HCT116 (cell line): ENCODE data around the gene FAM110C. TPM values are rescaled to one million over a fixed set of nuclear protein-coding genes. Genes with fewer than 3 reads are reported as not detected.

Source experiments
- ATAC-seq: fragments of 200-7000 bp; cut with Tn5 transposase; 2 replicates; pipeline ENCODE4 v1.9.1; 2020; ENCODE audit warnings: mild to moderate bottlenecking, moderate library complexity
- BruUV-seq: library from RNA; stranded (reverse); fragments of 400-500 nt; replicated peaks from 2 replicates; lab custom pipeline; 2021; lab: Mats Ljungman, UMichigan
- CTCF ChIA-PET: fragments of 300-600 bp; sonication (Branson Sonifier 250); formaldehyde crosslinking; loops from one replicate; lab custom pipeline; 2021; ENCODE audit warnings: antibody characterized with exemption; lab: Charles Lee
- POLR2A ChIA-PET: fragments of 300-600, 350-600 bp; sonication (Branson Sonifier 250); formaldehyde crosslinking; loops from one replicate; lab custom pipeline; 2021; ENCODE audit warnings: antibody characterized with exemption; lab: Charles Lee
- RAD21 ChIA-PET, 2 experiments: fragments of 300-600 bp; sonication (Branson Sonifier 250); formaldehyde crosslinking; loops; one replicate each; lab custom pipeline; 2023; ENCODE audit warnings: low total read pairs in 2 of 2; ENCODE audit not compliant: uncharacterized antibody in 2 of 2, unreplicated experiment in 2 of 2, low non-redundant PET in 1 of 2; lab: Charles Lee
- DNase-seq: peaks from one replicate; pipeline ENCODE4 v3.0.0-alpha.2; 2010; ENCODE audit warnings: low read depth, low spot score
- H2AFZ ChIP-seq: fragments of 200-600 bp; shearing (Covaris generic), sonication (generic); 2 replicates; pipeline ENCODE4 v1.6.1; 2017; ENCODE audit warnings: low read depth, mixed run types, mixed read lengths, antibody characterized with exemption, low read length; ENCODE audit not compliant: poor library complexity, severe bottlenecking
- H3K27ac ChIP-seq: 2 replicates; pipeline ENCODE4 v1.5.1; 2012; ENCODE audit warnings: low read depth, low read length
- H3K27me3 ChIP-seq: fragments of 200-600 bp; sonication (generic); 2 replicates; pipeline ENCODE4 v1.6.1; 2016; ENCODE audit warnings: mixed run types, low read length, mixed read lengths; ENCODE audit not compliant: insufficient read depth
- H3K36me3 ChIP-seq, 2 experiments: fragments of 200-500 bp in 1 of 2; fragments of 200-600 bp in 1 of 2; sonication (Bioruptor generic) in 1 of 2; sonication (generic) in 1 of 2; 2 replicates each; pipeline versions ENCODE4 v1.5.1 to v1.6.1; 2014 to 2016; ENCODE audit warnings: low read length in 2 of 2, inconsistent platforms in 1 of 2, mixed read lengths in 1 of 2, mixed run types in 1 of 2; ENCODE audit not compliant: insufficient read depth in 2 of 2, control insufficient read depth in 1 of 2
- H3K4me1 ChIP-seq, 2 experiments: fragments of 200-600 bp in 1 of 2; sonication (generic) in 1 of 2; 2 replicates each; pipeline versions ENCODE4 v1.5.1 to v1.6.1; 2012 to 2017; ENCODE audit warnings: low read length in 2 of 2, inconsistent platforms in 1 of 2, mild to moderate bottlenecking in 1 of 2, mixed read lengths in 1 of 2, mixed run types in 1 of 2, moderate library complexity in 1 of 2; ENCODE audit not compliant: insufficient read depth in 2 of 2, control insufficient read depth in 1 of 2
- H3K4me2 ChIP-seq: fragments of 200-600 bp; sonication (generic); 2 replicates; pipeline ENCODE4 v1.6.1; 2017; ENCODE audit warnings: mixed run types, low read length, mixed read lengths
- H3K4me3 ChIP-seq, 2 experiments: fragments of 200-600 bp in 1 of 2; sonication (generic) in 1 of 2; replicated peaks in 1 of 2; 2 replicates each; pipeline ENCODE4 v1.5.1; 2011 to 2016; ENCODE audit warnings: low read length in 2 of 2, control low read depth in 1 of 2, low read depth in 1 of 2, mild to moderate bottlenecking in 1 of 2, mixed read lengths in 1 of 2, mixed run types in 1 of 2
- H3K79me2 ChIP-seq: fragments of 200-600 bp; sonication (generic); 2 replicates; pipeline ENCODE4 v1.6.1; 2017; ENCODE audit warnings: mild to moderate bottlenecking, mixed run types, low read length, moderate library complexity, mixed read lengths; ENCODE audit not compliant: insufficient read depth
- H3K9ac ChIP-seq: fragments of 200-600 bp; sonication (generic); 2 replicates; pipeline ENCODE4 v1.6.1; 2016; ENCODE audit warnings: low read length, mixed read lengths
- H3K9me2 ChIP-seq: fragments of 200-600 bp; sonication (generic), shearing (Covaris generic); 2 replicates; pipeline ENCODE4 v1.6.1; 2017; ENCODE audit warnings: mixed run types, mild to moderate bottlenecking, moderate library complexity; ENCODE audit not compliant: insufficient read depth
- H3K9me3 ChIP-seq, 2 experiments: fragments of 200-500 bp in 1 of 2; fragments of 200-600 bp in 1 of 2; sonication (Bioruptor generic) in 1 of 2; sonication (generic) in 1 of 2; 2 replicates each; pipeline ENCODE4 v1.6.1; 2014 to 2017; ENCODE audit warnings: low read length in 2 of 2, mixed read lengths in 2 of 2, inconsistent platforms in 1 of 2, low read depth in 1 of 2, mild to moderate bottlenecking in 1 of 2, mixed run types in 1 of 2, moderate library complexity in 1 of 2; ENCODE audit not compliant: control insufficient read depth in 1 of 2, insufficient read depth in 1 of 2
- H4K20me1 ChIP-seq: fragments of 200-600 bp; sonication (generic), shearing (Covaris generic); 2 replicates; pipeline ENCODE4 v1.6.1; 2017; ENCODE audit warnings: mixed run types, mild to moderate bottlenecking, moderate library complexity; ENCODE audit not compliant: insufficient read depth
- CBX3 ChIP-seq: IDR thresholded peaks from 2 replicates; pipeline ENCODE4 v1.6.1; 2012; ENCODE audit warnings: low read depth
- EZH2phosphoT487 ChIP-seq: fragments of 200-600 bp; IDR thresholded peaks from 2 replicates; pipeline ENCODE4 v1.6.1; 2018; ENCODE audit warnings: antibody characterized with exemption, borderline replicate concordance
- RAD21 ChIP-seq: IDR thresholded peaks from 2 replicates; pipeline ENCODE4 v1.6.1; 2012; ENCODE audit warnings: low read depth, mild to moderate bottlenecking
- REST ChIP-seq: IDR thresholded peaks from 2 replicates; pipeline ENCODE4 v1.6.1; 2012; ENCODE audit warnings: low read depth
- YY1 ChIP-seq: IDR thresholded peaks from 2 replicates; pipeline ENCODE4 v1.6.1; 2011; ENCODE audit warnings: low read length, low read depth, moderate library complexity, mild to moderate bottlenecking; ENCODE audit not compliant: insufficient replicate concordance; ENCODE audit errors: extremely low read depth
- ZNF274 ChIP-seq: fragments of 200-500 bp; sonication (Bioruptor generic); IDR thresholded peaks from 2 replicates; pipeline ENCODE4 v1.6.1; 2014; ENCODE audit warnings: mild to moderate bottlenecking, low read depth, low read length, inconsistent platforms
- intact Hi-C: fragments of 100-400 bp; cut with micrococcal nuclease; formaldehyde crosslinking; loops from 2 replicates; pipeline ENCODE4 v1.10.0; 2022
- total RNA-seq: library from RNA; stranded (reverse); gene quantifications from one replicate; pipeline ENCODE4 v1.2.1, GENCODE V29; 2021; ENCODE audit not compliant: unreplicated experiment

FAM110C gene
- total RNA-seq, 1 experiment from 2014 or later, result 20.3 TPM

DNA sequence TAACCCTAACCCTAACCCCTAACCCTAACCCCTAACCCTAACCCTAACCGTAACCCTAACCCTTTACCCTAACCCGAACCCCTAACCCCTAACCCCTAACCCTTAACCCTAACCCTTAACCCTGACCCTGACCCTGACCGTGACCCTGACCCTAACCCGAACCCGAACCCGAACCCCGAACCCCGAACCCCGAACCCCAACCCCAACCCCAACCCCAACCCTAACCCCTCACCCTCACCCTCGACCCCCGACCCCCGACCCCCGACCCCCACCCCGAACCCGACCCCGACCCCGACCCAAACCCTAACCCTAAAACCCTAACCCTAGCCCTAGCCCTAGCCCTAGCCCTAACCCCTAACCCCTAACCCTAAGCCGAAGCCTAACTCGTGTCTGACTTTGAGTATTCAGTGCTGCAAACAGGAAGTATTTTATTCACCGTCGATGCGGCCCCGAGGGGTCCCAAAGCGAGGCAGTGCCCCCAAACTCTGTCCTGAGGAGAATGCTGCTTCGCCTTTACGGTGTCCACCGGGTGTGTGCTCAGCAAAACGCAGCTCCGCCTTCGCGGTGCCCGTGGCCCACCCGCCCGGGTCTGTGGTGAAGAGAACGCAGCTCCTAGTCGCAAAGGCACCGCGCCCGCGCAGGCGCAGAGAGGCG, 36.0 kb downstream of the FAM110C start:
- ChIA-PET RAD21 (no interaction called here), POLR2A (no interaction called here), CTCF (no interaction called here)
- BruUV-seq, result no TSS peak
- H3K4me3 ChIP-seq, result no peak overlapping the region
- H3K79me2 ChIP-seq, result no peaks in the 10 kb centered on the region
- TF ChIP-seq ZNF274 (no peak), EZH2phosphoT487 (no peak), CBX3 (no peak), RAD21 (no peak), YY1 (no peak), REST (no peak)
- H3K9ac ChIP-seq, result no peak overlapping the region
- H4K20me1 ChIP-seq, result no peaks in the 10 kb centered on the region
- intact Hi-C loops, result no loop called here
- no peaks in the 10 kb centered on the region for H3K27me3 ChIP-seq
- H3K36me3 ChIP-seq, result no peaks in the 10 kb centered on the region
- no peak overlapping the region for H3K4me2 ChIP-seq
- no peaks in the 10 kb centered on the region; a peak in 1 of 4 replicates for H3K9me3 ChIP-seq
- no peak overlapping the region for H2AFZ ChIP-seq
- no peaks in the 10 kb centered on the region for H3K9me2 ChIP-seq
- H3K4me1 ChIP-seq, result no peaks in the 10 kb centered on the region
- no peak for DNase-seq
- ATAC-seq, result no peak
- H3K27ac ChIP-seq, result no peak overlapping the region

Other genes with a start within 250 kb of the FAM110C start
- 32.8 TPM for gene SH3YL1, start 217.5 kb upstream of the FAM110C start, total RNA-seq
- 113 TPM for gene ACP1, start 218.4 kb upstream of the FAM110C start, total RNA-seq
- gene ALKAL2, start 241.6 kb upstream of the FAM110C start, total RNA-seq, result not detected